Ovary (tissue), 3 donors: ENCODE data around the gene GATAD1.

Experiments
- CTCF ChIP-seq, 3 donors: fragments of 450-650 bp in 2 of 3; fragments of 200-600 bp in 1 of 3; IDR thresholded peaks; one replicate each; pipeline versions ENCODE4 v1.5.1 to v1.8.0; 2016 to 2022; ENCODE audit warnings: antibody characterized with exemption in 3 of 3, mild to moderate bottlenecking in 1 of 3
- POLR2A ChIP-seq: fragments of 450-650 bp; IDR thresholded peaks from one replicate; pipeline ENCODE4 v1.6.1; 2017; ENCODE audit warnings: antibody characterized with exemption, mild to moderate bottlenecking, moderate library complexity
- donor health status: DM: no; HTN: no; CAD: no.

DNA sequence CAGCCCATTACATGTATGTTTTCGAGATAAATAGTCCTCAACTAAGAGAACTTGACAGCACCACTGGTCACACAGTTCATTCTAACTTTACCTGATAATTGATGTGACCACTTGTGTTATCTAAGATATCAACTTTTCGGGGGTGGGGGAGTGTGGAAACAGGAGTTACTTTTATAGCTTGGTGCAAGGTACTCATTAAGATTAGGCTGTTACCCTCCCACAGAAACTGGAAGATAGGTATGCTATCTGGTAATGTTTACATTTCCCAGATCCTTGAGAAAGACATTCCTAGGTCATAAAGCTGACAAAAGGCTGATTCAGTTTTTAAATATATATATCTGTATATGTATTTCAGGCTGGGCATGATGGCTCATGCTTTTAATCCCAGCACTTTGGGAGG lies 19.4 kb downstream of the GATAD1 start:
- TF ChIP-seq CTCF (IDR thresholded peaks at IDR 0.05) (no peak), POLR2A (no peak)
